Measurements from ENCODE around the gene RPTOR. TPM values are rescaled to one million over a fixed set of nuclear protein-coding genes. Genes with fewer than 3 reads are reported as not detected.

Gene RPTOR
- total RNA-seq, 1 experiment from 2014 or later = 46.2 TPM

GRCh38 chr17:80498920-80499410, 45.7 kb upstream of the RPTOR start:
- CTCF ChIA-PET = no interaction called here
- Histone ChIP-seq H3K27ac (ENCODE audit: low read length) (no peak overlapping the region), H3K4me1 (ENCODE audit: insufficient read depth, low read length) (no peaks in the 10 kb centered on the region), H3K9ac (ENCODE audit: low read length) (no peak overlapping the region), H3F3A (ENCODE audit: low read length, unreplicated experiment) (no peaks in the 10 kb centered on the region), H3K9me2 (replicated peaks; ENCODE audit: low read length) (no peaks in the 10 kb centered on the region), H2AFZ (ENCODE audit: low read length) (no peak overlapping the region), H3K4me3 (ENCODE audit: low read length) (no peak overlapping the region), H3K36me3 (ENCODE audit: low read depth, low read length) (no peaks in the 10 kb centered on the region), H3K27me3 (ENCODE audit: low read length) (peaks cover 26% of the 10 kb centered on the region; the same call in 1 of the 2 replicates), H4K20me1 (ENCODE audit: low read length) (no peaks in the 10 kb centered on the region), H3K4me2 (ENCODE audit: low read length) (no peak overlapping the region), H3K9me3 (ENCODE audit: low read length) (no peaks in the 10 kb centered on the region), H3K79me2 (ENCODE audit: low read length) (no peaks in the 10 kb centered on the region)
- POLR2A ChIA-PET (ENCODE audit: unreplicated experiment) = no interaction called here
- no TSS peak for BruUV-seq (replicated peaks)
- DNase-seq (no peak), ATAC-seq (no peak)
- intact Hi-C loops (cut with micrococcal nuclease) = no loop called here
- TF ChIP-seq EZH2 (IDR thresholded peaks at IDR 0.05; ENCODE audit: low read length, unreplicated experiment) (no peak), CTCF (conservative IDR thresholded peaks at IDR 0.05; ENCODE audit: low read depth, low read length) (no peak), EZH2phosphoT487 (IDR thresholded peaks at IDR 0.05; ENCODE audit: borderline replicate concordance, low read length) (no peak)

- H3F3A ChIP-seq (ENCODE audit: low read length, unreplicated experiment) = no peaks in the 10 kb centered on the region
- H4K20me1 ChIP-seq (ENCODE audit: low read length) = no peaks in the 10 kb centered on the region
- no peaks in the 10 kb centered on the region for H3K36me3 ChIP-seq (ENCODE audit: low read depth, low read length)
- H3K4me3 ChIP-seq (ENCODE audit: low read length) = no peak overlapping the region
- H3K4me2 ChIP-seq (ENCODE audit: low read length) = no peak overlapping the region
- TF ChIP-seq EZH2phosphoT487 (IDR thresholded peaks at IDR 0.05; ENCODE audit: borderline replicate concordance, low read length) (no peak), CTCF (conservative IDR thresholded peaks at IDR 0.05; ENCODE audit: low read depth, low read length) (no peak), EZH2 (IDR thresholded peaks at IDR 0.05; ENCODE audit: low read length, unreplicated experiment) (no peak)
- no TSS peak for BruUV-seq (replicated peaks)
- intact Hi-C loops (cut with micrococcal nuclease) = no loop called here
- no peaks in the 10 kb centered on the region for H3K4me1 ChIP-seq (ENCODE audit: insufficient read depth, low read length)
- H2AFZ ChIP-seq (ENCODE audit: low read length) = no peak overlapping the region
- H3K9ac ChIP-seq (ENCODE audit: low read length) = no peak overlapping the region
- peaks cover 32% of the 10 kb centered on the region for H3K27me3 ChIP-seq (ENCODE audit: low read length)
- H3K9me3 ChIP-seq (ENCODE audit: low read length) = no peaks in the 10 kb centered on the region
- H3K27ac ChIP-seq (ENCODE audit: low read length) = no peak overlapping the region
- H3K9me2 ChIP-seq (replicated peaks; ENCODE audit: low read length) = no peaks in the 10 kb centered on the region
- POLR2A ChIA-PET (ENCODE audit: unreplicated experiment) = no interaction called here
- ATAC-seq (no peak), DNase-seq (no peak)
- no peaks in the 10 kb centered on the region for H3K79me2 ChIP-seq (ENCODE audit: low read length)
- CTCF ChIA-PET = no interaction called here
Measured at GRCh38 chr17:80499560-80499959, 45.1 kb upstream of the RPTOR start.

GRCh38 chr17:80499961-80500665, 44.5 kb upstream of the RPTOR start:
- H3K4me2 ChIP-seq (ENCODE audit: low read length) = no peak overlapping the region
- H3K27ac ChIP-seq (ENCODE audit: low read length) = no peak overlapping the region

More at GRCh38 chr17:80499961-80500665, 44.5 kb upstream of the RPTOR start:
- Histone ChIP-seq H3K4me1 (ENCODE audit: insufficient read depth, low read length) (no peaks in the 10 kb centered on the region), H3K79me2 (ENCODE audit: low read length) (no peaks in the 10 kb centered on the region), H3K36me3 (ENCODE audit: low read depth, low read length) (no peaks in the 10 kb centered on the region), H3K9me3 (ENCODE audit: low read length) (no peaks in the 10 kb centered on the region), H3K4me3 (ENCODE audit: low read length) (no peak overlapping the region), H4K20me1 (ENCODE audit: low read length) (no peaks in the 10 kb centered on the region), H3F3A (ENCODE audit: low read length, unreplicated experiment) (no peaks in the 10 kb centered on the region), H3K9ac (ENCODE audit: low read length) (no peak overlapping the region), H2AFZ (ENCODE audit: low read length) (no peak overlapping the region), H3K9me2 (replicated peaks; ENCODE audit: low read length) (no peaks in the 10 kb centered on the region), H3K27me3 (ENCODE audit: low read length) (peaks cover 37% of the 10 kb centered on the region)
- POLR2A ChIA-PET (ENCODE audit: unreplicated experiment) = interaction anchor here (0.5 kb wide), 1 partner anchor 29 kb away, joined by 3 read pairs; no protein-coding TSS in a partner anchor
- CTCF ChIA-PET = no interaction called here
- BruUV-seq (replicated peaks) = no TSS peak
- intact Hi-C loops (cut with micrococcal nuclease) = no loop called here
- ATAC-seq = no peak
- DNase-seq = no peak
- TF ChIP-seq EZH2phosphoT487 (IDR thresholded peaks at IDR 0.05; ENCODE audit: borderline replicate concordance, low read length) (no peak), EZH2 (IDR thresholded peaks at IDR 0.05; ENCODE audit: low read length, unreplicated experiment) (no peak), CTCF (conservative IDR thresholded peaks at IDR 0.05; ENCODE audit: low read depth, low read length) (no peak)
